ENCODE measurements around the gene GOSR2.
"Not testable (repeated sequence)": the region's sequence is repeated elsewhere in the genome, so short reads cannot be mapped to it uniquely, and the experiment has no call there.

The GOSR2 gene

GRCh38 chr17:46894024-46894423 is 28.9 kb upstream of the GOSR2 start:
- no peak for DNase-seq (ENCODE audit: low read depth, low spot score)

GRCh38 chr17:46894476-46895151 is 28.3 kb upstream of the GOSR2 start:
- DNase-seq (ENCODE audit: low read depth, low spot score), result no peak

GRCh38 chr17:46895171-46895570 is 27.8 kb upstream of the GOSR2 start:
- no peak for DNase-seq (ENCODE audit: low read depth, low spot score)

GRCh38 chr17:46896991-46897390 is 26.0 kb upstream of the GOSR2 start:
- DNase-seq (ENCODE audit: low read depth, low spot score), result no peak

- no peak for DNase-seq (ENCODE audit: low read depth, low spot score)
Measured at GRCh38 chr17:46898364-46898763, 24.6 kb upstream of the GOSR2 start.

GRCh38 chr17:46898860-46899259 is 24.1 kb upstream of the GOSR2 start:
- no peak for DNase-seq (ENCODE audit: low read depth, low spot score)

GRCh38 chr17:46901291-46901690 is 21.7 kb upstream of the GOSR2 start:
- DNase-seq (ENCODE audit: low read depth, low spot score), result no peak

GRCh38 chr17:46903762-46904672 is 18.9 kb upstream of the GOSR2 start:
- DNase-seq (ENCODE audit: low read depth, low spot score), result no peak

- no peak for DNase-seq (ENCODE audit: low read depth, low spot score)
Measured at GRCh38 chr17:46908068-46908737, 14.8 kb upstream of the GOSR2 start.

- no peak for DNase-seq (ENCODE audit: low read depth, low spot score)
Measured at GRCh38 chr17:46910179-46910927, 12.6 kb upstream of the GOSR2 start.

- no peak for DNase-seq (ENCODE audit: low read depth, low spot score)
Measured at GRCh38 chr17:46911311-46911710, 11.6 kb upstream of the GOSR2 start.

GRCh38 chr17:46915596-46915995 is 7.4 kb upstream of the GOSR2 start:
- DNase-seq (ENCODE audit: low read depth, low spot score), result no peak

GRCh38 chr17:46916211-46916610 is 6.7 kb upstream of the GOSR2 start:
- no peak for DNase-seq (ENCODE audit: low read depth, low spot score)

GRCh38 chr17:46916623-46917022 is 6.3 kb upstream of the GOSR2 start:
- DNase-seq (ENCODE audit: low read depth, low spot score), result no peak

- DNase-seq (ENCODE audit: low read depth, low spot score), result no peak
Measured at GRCh38 chr17:46917041-46917440, 5.9 kb upstream of the GOSR2 start.

- DNase-seq (ENCODE audit: low read depth, low spot score), result no peak
Measured at GRCh38 chr17:46917516-46917915, 5.4 kb upstream of the GOSR2 start.

- not testable (repeated sequence) for DNase-seq (ENCODE audit: low read depth, low spot score)
Measured at GRCh38 chr17:46921962-46922361, 998 bp upstream of the GOSR2 start.

- DNase-seq (ENCODE audit: low read depth, low spot score), result no peak
Measured at GRCh38 chr17:46922487-46922803, 515 bp upstream of the GOSR2 start.

GRCh38 chr17:46925185-46925868 is 2.4 kb downstream of the GOSR2 start:
- no peak for DNase-seq (ENCODE audit: low read depth, low spot score)

- no peak for DNase-seq (ENCODE audit: low read depth, low spot score)
Measured at GRCh38 chr17:46928467-46929261, 5.7 kb downstream of the GOSR2 start.
